ENCODE results near the gene TGFBR3.

DNA sequence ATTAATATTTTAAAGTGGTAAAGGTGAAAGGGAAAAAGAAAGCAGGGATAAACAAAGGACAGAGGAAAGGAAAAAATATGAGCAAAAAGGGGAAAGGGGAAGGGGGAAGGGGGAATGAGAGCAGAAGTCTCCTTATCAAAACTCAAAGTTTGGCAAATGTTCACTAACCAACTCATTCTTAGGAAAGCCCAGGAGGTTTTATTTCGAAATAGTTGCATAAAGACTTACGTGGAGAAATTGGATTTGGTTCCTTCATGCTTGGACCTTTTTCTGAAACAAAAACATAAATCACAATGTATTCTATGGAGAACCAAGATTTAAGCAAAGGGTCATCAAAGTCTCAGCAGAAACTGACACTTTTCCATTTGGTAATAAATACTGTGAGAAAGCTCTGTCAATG, 188.1 kb downstream of the TGFBR3 start:
- TF ChIP-seq CTCF (IDR thresholded peaks at IDR 0.05) (no peak), POLR2AphosphoS5 (IDR thresholded peaks at IDR 0.05; ENCODE audit: low read depth, low read length) (no peak), TCF7L2 (IDR thresholded peaks at IDR 0.05; ENCODE audit: low read depth, low read length) (no peak), REST (IDR thresholded peaks at IDR 0.05; ENCODE audit: insufficient read depth in 1 of 2, low read depth in 2 of 2, low read length in 1 of 2) (no peak)

Measured in Panc1 (cell line).